Ammon's horn (tissue), 1 donor: Measurements from ENCODE around the gene CD2AP.
"Not testable (repeated sequence)": the region's sequence is repeated elsewhere in the genome, so short reads cannot be mapped to it uniquely, and the experiment has no call there.

Experiments used
- DNase-seq: peaks from one replicate; pipeline ENCODE4 v3.0.0-alpha.2; 2016; ENCODE audit warnings: low spot score

CD2AP gene

DNA sequence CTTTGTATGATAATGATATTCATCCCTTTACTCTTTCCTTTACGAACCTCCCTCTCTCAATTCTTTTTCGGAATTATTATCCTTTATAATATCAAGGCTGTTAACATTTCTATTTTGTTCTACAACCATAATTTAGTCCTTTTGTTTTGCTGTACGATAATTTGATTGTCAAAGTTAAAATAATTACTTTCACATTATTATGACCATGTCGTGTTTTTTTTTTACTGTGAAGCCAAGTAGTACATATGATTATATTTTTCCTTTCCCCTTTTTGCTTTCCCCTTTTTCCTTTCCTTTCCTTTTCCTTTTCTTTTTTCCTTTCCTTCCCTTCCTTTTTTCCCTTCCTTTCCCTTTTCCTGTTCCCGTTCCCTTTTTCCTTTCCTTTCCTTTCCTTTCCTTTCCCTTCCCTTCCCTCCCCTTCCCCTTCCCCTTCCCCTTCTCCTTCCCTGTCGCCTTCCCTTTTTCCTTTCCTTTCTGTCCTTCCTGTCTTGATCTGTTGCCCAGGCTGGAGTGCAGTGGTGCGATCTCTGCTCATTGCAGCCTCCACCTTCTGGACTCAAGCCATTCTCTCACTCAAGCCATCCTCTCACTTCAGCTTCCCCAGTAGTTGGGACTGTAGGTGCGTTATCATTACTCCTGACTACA, 19.5 kb downstream of the CD2AP start:
- no peak for DNase-seq

DNA sequence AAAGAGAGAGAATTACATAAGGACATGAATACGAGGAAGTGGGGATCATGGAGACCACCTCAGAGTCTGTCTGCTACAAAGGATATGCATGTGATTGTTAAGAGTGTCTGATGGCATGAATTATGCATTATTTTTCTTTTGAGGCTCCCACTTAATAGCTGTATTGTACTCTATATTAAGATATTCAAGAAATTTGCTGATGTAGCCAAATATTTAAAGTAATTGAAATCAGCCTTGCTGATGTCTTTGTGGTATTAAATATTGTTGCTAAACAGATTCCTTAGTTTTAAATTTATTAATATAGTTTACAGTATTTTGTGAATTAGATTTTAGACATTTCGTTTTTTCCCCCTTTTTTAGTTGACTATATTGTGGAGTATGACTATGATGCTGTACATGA, 25.3 kb downstream of the CD2AP start:
- no peak for DNase-seq

DNA sequence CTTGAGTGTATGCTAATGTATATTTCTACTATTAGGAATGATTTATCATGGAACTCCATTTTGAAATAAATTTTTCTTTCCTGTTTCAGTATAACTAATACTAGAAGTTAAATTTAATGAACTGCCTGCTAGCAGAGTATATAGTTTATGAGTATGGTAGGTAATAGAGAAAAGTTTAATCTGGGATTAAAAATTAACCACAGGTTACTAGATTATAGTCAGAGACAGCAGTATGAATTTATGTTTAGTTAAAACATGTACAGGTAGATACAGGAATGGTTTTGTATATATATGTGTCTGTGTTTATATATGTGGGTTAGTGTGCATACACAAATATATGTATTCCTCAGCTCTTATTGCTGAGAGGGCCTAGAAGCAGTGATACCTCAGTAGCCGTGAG, 32.3 kb downstream of the CD2AP start:
- DNase-seq = no peak

DNA sequence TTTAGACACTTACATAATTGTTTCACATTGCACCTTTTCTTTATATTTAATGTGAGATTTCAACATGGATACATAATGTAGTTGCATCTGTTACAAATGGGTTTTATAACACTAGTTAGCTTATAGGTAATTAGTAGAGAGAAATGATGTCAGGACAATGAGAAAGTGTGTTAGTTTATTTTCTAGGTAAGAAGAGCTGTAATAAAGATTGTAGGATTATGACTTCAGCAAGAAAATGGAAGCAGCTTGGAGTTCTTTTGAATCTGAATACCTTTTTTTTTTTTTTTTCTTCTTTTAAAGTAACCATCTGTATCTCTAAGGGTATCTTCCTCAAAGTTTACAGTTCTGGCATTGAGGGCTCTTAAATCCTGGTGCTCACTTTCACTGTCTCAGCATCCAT, 35.3 kb downstream of the CD2AP start:
- DNase-seq = no peak

DNA sequence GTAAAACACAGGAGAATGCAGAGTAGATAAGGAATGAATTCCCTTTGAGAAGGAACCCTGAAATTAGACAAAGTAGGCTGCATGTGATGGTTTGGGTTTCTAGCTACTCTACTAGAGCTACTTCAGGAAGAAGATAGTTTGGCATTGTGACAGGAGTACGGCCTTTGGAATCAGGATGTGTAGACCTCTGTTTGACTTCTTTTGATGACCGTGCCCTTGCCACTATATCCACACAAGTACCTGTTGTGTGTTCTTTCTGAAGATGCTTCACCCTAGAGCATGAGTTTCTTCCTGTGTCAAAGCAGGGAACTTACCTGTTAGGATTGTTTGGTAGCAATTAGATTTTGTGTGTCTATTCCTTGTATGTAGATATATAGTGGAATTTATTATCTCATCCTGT, 41.7 kb downstream of the CD2AP start:
- no peak for DNase-seq

DNA sequence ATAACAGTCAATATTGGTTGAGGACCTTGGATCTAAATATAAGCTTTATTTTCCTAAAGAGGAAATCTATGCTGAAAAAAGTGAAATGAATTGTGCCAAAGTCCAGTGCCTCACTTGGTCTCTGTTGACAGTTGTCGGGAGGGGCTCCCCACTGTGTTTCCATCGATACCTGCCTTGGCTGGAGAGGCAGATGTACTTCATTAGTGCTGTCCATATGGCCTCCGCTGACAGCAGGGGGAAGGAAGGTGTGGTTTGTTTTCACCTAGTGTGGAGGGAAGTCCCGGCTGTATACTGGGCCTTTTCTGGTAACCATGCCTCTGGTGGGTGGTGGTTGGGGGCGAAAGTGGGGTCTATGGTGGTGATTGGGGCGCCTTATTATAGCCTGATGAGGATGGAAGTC, 42.7 kb downstream of the CD2AP start:
- DNase-seq = no peak

DNA sequence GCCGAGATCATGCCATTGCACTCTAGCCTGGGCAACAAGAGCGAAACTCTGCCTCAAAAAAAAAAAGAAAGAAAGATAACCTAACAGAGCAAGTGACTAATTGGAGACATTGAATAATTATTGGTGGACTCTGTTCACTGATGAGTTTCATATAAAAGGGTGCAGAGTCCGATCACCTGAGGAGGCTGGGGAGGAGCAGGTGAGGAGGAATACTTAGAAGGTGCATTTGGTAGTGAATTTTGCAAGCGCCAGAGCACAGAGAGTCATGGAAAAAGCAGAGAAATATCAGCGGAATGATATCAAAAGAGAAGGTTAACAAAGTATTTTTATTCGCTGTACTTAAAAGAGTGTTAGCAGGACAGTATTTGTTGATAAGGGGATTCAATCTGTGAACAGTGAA, 44.4 kb downstream of the CD2AP start:
- DNase-seq = no peak

DNA sequence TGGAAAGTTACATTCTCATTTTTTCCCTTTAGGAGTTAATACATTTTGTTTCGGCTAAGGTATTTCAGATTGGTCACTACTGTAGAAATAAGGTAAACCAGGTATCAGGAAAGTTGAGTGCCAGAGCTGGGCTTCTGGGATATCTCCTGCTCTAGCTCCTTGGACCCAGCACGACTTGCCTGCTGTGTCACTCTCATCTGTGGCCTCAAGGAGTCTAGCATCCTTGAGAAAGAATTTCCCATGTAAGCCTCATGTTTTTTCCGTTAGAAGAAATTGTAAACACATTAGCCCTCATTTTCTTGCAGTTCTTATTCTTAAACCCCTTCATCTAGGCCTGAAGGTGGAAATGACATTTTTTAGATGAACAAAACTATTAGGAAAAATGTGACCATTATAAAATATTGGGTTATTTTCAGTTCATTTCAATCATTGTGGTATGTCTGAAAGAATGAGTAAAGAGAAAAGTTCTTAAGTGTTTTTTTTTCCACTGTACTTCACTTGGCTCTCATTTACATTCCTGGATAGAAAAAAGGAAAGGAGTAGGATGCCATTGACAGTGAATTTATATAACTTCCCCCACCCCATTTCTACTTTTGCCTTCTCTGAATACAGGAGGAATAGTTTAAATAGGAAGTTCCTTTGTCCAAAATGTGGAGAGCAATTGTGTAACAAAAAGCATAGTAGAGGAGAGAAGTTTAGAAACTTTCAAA, 46.7 kb downstream of the CD2AP start:
- no peak for DNase-seq

DNA sequence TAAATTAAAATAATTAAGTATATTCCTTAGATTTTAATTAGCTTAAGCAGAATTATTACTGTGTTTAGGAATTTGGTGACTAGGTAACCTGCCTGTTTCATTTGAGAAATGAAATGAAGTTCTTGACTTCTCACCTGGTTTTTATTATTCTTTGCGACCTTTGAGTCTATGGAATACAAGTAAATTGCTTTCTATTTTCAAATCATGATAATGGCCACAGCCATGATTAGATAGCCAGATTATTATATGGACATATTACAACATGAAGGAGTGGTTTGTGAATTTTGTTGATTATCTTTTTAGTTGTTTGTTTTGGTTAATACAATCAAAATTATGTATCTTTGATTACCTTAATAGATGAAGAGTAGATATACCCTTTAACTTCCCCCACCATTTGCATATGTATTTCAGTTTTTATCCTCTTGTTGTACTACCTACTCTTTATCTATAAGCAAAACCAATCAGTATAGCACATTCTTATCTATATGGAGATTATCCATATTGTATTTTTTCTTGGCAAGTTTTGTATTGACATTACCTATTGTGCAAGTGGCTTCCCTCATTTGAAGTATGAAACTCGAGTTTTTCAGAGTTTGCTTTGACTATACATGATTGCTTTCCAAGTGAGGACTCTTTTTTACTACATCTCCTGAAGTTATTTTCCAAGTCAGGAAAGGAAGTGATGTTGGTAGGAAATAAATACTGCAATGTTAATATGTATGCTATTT, 47.9 kb downstream of the CD2AP start:
- no peak for DNase-seq

DNA sequence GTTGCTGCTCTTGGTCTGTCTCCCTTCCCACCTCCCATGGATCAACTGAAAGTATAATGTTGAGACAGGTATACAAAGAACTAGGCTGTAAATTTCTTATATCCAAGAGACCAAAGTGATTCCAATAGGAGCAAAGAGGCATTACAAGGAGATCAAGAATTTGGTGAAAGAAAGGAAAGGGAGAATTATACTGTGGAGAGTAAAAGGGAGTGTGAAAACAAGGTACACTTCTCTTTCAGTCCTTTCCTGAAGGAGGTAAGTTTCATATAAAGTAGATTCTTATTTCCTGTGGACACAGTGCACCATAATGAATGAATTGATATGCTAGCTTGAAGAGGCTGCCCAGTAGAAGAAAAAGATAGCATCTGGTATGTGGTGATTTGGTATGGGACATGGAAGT, 49.7 kb downstream of the CD2AP start:
- DNase-seq = no peak

DNA sequence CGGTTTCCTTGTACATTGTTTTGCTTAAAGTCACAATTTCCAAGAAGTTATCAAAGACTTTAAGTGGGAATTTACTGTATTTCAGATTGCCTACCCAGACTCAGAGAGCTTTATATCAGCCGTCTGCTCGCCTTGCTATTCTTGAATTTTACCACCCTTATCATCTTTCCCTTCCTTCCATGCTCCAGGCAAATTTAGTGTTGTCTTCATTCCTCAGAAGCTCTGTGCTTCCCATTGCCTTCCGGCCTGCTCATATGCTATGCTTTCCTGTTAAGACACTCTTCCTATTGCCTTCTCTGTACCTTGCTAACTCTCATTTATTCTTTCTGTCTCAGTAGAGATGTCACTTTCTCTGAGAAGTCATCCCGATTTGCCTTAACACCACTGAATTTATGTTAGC, 52.1 kb downstream of the CD2AP start:
- DNase-seq = no peak

DNA sequence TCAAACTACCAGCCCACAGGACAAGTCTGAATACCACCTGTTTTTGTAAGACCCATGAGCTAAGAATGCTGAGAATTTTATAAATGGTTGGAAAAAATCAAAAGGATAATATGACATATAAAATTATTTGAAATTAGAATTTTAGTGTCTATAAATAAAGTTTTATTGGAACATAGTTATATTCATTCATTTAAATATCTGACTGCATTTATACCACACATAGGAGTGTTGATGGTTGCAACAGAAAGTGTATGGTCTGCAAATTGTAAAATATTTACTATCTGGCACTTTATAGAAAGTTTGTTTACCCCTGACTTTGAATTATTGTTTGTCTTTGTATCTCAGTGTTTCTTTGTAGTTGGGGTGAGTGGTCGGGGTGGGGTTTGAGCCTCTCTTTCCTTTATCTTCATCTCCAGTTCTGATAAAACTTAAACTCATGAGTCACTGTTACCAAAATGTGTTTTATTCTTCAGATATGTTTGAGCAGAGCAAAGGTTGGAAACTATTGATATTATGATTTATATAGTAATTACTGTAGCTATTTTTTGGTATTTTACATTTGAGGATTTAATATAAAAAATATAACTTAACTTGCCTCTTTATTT, 55.5 kb downstream of the CD2AP start:
- no peak for DNase-seq

DNA sequence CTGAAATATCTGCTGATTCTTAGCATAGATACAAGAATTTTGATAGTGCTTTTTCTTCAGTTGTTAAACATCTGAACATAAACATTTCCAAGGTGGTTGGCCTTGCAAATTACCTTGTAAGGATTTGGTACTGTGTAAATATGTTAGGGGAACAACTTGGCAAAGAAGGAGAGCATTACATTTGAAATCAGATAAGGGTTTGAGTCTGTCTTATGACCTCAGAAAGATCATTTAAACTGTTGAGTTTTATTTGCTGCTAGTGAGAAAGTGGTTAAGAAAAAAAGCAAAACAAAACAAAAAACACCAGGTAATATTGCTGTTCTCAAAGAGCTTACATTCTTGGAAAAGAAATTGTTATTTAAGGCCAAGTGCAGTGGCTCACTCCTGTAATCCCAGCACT, 56.5 kb downstream of the CD2AP start:
- no peak for DNase-seq

DNA sequence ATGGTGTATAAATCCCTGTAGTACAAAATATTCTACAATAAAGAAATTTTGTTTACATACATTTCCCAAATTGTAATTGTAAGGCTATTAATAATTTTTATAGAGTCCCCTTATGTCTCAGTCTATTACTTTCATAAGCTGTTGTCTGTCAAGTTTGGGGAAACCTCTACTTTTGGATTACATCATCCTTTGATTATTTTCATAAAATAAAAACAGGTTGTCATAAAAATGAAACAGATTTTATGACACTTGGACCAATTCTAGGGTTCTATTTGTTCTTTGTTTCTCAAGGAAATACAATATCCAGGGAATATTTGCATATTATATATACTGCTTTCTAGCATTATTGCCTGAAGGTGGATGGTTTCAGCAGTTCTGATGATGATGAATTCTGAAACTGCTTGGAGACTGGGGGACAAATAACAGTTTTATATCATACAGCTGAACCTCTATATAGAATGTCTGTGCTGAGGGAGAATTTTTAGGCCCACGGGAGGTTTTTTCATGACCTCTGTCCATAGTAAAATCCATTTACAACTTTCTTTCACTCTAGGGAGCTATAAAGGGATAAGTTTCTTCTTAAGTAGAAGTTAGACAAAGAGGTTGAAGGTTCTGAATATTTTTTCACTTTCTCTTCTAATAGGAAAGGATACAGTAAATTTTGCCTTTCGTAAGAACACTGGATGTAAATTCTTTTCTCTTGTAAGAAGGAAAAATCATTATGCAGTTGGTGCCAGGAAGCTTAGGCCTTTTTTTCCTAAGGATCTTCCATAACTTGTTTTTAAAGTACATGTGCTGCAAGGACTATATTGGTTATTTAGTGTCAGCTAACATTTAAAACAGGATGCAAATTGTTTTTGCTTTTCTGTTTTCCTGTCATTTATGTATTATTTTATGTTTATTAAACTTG, 58.0 kb downstream of the CD2AP start:
- DNase-seq = no peak

DNA sequence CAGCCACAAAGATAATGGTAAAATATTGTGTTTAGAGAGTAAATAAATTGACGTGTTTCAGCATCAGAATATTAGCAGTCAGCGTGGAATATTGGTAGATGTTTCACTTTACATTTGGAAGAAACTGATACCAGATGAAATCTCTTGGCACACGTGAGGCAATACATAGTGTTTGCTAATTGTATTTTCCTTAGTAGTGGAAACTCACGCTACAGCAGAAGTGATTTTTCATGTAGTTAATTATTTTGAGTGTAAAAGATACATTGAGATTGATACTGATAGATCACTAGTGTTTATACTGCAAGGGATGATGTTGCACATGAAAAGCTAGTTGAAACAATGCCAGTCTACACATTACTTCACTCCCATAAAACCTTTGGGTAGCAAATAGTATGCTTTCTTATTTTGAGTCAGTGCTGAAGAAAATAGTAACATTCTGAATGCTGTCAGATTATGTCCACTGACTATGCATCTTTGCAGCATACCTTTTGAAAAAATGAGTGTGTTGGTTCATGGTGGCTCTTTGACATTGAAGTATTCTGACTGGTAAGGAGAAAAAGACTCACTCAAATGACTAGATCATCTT, 59.3 kb downstream of the CD2AP start:
- no peak for DNase-seq

DNA sequence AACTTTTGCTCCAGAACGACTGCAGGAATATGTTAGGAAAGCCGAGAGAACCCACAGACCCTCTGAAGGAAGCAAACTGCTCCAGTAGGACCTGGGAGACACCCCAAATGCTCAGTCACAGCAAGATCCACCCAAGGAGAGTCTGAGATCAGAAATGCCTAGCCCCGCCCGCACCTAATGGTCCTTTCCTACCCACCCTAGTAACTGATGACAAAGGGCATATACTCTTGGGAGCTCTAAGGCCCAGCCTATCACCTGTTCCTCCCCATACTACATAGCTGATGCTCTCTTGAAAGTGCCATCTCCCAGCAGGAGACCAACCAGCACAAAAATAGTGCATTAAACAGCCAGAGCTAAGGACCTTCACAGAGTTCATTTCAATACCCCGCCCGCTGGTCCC, 67.6 kb downstream of the CD2AP start:
- no peak for DNase-seq

DNA sequence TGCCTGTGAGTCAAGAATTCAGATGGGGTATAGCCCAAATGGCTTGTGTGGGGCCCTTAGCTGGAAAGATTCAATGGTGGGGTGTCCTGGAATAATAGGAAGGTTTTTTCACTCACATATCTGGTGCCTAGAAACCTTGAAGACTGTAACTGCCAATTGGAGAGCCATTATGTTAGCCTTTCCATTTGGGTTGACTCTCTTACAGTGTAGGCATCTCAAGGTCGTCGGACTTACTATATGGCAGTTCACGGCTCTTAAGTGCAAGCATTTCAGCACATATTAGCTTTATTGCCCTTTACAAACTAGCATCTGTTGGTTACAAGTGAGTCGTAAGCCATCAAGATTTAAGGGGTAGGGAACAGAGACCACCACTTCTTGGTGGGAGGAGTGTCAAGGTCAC, 74.1 kb downstream of the CD2AP start:
- DNase-seq = no peak

DNA sequence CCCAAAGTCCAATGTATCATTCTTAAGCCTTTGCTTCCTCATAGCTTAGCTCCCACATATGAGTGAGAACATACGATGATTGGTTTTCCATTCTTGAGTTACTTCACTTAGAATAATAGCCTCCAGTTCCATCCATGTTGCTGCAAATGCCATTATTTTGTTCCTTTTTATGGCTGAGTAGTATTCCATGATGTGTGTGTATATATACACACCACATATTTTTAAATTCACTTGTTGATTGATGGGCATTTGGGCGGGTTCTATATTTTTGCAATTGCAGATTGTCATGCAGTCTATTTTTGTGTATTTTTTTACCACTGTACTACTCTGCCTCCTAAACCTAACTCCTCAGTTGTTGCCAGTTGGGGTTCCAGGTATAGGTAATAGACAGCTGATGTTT, 74.7 kb downstream of the CD2AP start:
- no peak for DNase-seq

DNA sequence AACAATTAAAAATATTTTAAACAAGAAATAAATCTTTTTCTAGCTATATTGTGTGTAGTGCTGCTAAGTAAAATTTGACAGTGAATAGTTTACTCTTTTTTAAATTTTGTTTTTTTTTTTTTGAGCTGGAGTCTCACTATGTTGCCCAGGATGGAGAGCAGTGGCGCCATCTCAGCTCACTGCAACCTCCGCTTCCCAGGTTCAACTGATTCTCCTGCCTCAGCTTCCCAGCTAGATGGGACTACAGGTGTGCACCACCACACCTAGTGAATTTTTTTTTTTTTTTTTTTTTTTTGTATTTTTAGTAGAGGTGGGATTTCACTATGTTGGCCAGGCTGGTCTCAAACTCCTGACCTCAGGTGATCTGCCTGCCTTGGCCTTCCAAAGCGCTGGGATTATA, 75.7 kb downstream of the CD2AP start:
- DNase-seq = not testable (repeated sequence)

DNA sequence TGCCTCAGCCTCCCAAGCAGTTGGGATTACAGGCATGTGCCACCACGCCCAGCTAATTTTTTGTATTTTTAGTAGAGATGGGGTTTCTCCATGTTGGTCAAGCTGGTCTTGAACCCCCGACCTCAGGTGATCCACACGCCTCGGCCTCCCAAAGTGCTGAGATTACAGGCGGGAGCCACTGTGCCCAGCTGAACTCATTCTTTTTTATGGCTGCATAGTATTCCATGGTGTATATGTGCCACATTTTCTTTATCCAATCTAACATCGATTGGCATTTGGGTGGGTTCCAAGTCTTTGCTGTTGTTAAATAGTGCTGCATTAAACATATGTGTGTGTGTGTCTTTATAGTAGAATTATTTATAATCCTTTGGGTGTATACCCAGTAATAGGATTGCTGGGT, 78.9 kb downstream of the CD2AP start:
- DNase-seq = not testable (repeated sequence)

DNA sequence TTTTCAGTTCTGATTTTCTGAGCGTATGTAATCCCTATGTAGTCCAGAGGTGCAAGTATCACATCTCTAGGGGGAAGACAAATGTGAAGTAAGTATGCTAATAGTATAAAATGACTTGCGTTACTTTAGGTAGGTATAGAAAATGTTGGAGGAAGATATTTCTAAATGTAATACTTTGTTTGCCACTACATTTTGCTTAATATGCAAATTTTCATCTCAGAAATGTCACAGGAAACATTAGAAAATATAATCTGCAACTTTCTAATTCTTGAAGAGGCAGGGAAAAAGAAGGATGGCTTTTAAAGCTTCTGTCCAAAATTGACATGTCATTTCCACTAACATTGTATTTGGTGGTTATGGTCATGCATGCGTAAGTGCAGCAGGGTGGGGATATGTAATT, 85.6 kb downstream of the CD2AP start:
- DNase-seq = no peak

DNA sequence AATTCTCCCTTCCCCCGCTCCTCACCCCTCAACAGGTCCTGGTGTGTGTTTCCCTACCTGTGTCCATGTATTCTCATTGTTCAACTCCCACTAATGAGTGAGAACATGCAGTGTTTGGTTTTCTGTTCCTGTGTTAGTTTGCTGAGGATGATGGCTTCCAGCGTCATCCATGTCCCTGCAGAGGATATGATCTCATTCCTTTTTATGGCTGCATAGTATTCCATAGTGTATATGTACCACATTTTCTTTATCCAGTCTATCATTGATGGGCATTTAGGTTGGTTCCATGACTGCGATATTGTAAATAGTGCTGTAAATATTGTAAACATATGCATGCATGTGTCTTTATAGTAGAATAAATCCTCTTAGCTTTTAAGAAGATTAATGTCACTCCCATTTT, 89.0 kb downstream of the CD2AP start:
- DNase-seq = not testable (repeated sequence)
